Fibroblast of skin of scalp (primary cell): ENCODE results near the gene PTPRN2.
"Not testable (repeated sequence)": the region's sequence is repeated elsewhere in the genome, so short reads cannot be mapped to it uniquely, and the experiment has no call there.

Experiments
- DNase-seq: peaks from one replicate; pipeline ENCODE4 v3.0.0-alpha.2; 2013

PTPRN2 gene

GRCh38 chr7:157567666-157568065, 1020.0 kb downstream of the PTPRN2 start:
- DNase-seq = no peak

DNA sequence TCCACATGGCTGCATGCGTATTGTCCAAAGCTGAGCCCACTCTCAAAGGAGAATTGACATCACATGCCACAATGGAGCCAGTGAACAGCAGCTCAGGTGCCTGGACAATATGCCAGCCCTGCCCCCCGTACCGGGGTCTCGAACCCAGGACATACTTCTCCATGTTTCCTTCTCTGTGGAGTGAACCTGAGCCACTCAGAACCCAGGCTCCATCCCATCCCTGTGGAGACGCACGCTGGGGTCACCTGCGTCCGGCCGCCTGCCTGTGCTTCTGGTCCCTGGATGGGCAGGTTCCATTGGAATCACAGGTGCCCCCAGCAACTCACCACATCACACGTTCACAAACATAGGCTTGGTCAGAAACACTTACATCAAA, 1021.0 kb downstream of the PTPRN2 start:
- no peak for DNase-seq

GRCh38 chr7:157565981-157566630, 1021.5 kb downstream of the PTPRN2 start:
- no peak for DNase-seq

DNA sequence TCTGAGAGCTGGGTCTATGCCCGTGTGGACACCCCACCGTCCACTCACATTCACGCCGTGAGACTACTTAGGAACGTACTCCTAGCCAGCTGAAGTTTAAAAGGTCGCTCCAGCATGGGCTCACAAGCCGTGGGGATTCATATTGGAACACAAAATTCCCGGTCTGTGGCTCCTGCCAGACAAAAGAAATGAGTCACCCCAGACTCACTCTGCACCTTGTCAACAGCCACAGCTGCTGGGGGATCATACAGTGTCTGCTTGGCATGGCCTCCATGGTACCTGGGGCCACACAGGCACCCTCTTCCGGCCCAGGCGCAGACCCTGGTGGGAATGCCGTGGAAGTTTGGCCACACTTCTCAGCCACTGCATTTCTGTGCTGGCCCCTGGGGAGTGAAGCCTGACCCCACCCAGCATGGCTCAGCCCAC, 1022.4 kb downstream of the PTPRN2 start:
- DNase-seq = no peak

GRCh38 chr7:157564517-157565177, 1023.0 kb downstream of the PTPRN2 start:
- DNase-seq = peak; percentile 4

GRCh38 chr7:157563467-157564135, 1024.0 kb downstream of the PTPRN2 start:
- DNase-seq = not testable (repeated sequence)

- DNase-seq = not testable (repeated sequence)
Observed at GRCh38 chr7:157562522-157563398, 1024.9 kb downstream of the PTPRN2 start.

DNA sequence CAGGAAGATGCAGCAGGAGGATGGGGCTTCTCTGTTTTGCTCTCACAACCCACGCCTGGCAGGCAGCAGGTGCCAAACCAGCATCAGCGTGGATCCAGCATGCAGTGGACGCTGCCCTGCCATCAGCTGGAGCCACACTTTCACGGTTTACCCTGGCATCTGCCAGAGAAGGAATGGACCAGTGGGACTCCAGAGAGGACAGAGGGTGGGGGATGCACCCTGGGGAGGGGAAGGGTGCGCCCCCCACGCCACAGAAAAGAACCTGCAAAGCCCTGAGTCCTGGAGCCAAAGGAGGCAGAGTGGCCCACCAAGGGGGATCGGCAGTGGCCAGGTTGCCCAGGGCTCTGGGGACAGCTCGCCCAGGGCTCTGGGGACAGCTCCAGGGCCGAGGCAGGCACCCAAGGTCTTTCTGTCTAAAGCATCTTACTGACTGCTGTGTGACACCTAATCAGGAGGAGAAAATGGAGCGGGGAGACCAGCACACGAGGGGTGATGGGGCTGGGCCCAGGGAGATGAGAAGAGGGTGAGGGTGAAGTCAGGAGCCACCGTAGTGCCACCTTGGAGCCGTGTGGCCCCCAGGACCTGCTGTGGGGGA, 1025.7 kb downstream of the PTPRN2 start:
- no peak for DNase-seq

- no peak for DNase-seq
Observed at GRCh38 chr7:157561523-157561785, 1026.2 kb downstream of the PTPRN2 start.

- no peak for DNase-seq
Observed at GRCh38 chr7:157560710-157561522, 1026.7 kb downstream of the PTPRN2 start.

DNA sequence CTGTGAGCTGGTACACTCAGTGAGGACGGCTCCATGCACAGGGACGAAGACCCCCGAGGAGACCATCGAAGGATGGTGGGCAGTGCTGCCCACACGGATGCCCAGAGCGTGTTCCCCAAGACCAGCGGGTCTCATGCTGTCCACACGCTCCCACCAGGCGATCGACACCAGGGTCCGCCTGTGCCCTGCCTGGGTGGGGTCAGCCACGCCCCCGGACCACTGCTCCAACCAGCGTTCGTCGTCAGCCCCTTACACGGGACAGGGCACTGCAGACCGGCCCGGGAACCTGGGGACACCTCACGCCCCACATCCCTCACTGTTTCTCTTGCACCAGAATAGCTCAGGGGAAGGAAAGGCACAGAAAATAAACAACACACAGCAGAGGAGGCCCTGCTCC, 1027.4 kb downstream of the PTPRN2 start:
- DNase-seq = no peak

DNA sequence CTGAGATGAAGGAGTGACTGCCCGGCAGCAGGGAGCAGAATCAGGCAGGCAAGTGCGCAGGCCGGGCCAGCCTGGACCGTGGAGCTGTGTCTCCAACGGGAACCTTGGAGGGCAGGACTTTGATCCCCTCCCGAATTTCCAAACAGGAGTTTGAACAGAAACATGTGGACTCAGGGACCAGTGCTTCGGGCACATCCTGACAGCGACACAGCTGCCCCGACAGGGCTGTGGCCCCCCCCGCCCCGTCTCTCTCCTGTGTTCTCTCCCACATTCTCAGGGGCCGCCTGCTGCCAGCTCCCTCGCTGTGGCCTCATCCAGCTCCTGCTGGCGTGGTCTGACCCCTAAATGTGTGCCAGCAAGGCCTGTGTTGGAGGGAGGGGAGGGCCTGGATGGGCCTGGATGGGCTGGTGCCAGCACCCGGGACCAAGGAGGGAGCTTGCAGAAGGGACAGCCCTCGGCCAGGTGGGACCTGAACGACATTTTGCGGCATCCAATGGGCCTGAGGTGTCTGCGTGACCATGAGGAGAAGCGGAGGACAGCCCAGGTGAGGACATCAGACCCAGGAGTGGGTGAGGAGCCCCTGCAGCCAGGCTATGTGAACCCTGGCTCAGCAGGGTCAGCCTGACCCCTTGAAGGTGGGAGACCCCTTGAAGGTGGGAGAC, 1027.9 kb downstream of the PTPRN2 start:
- no peak for DNase-seq

DNA sequence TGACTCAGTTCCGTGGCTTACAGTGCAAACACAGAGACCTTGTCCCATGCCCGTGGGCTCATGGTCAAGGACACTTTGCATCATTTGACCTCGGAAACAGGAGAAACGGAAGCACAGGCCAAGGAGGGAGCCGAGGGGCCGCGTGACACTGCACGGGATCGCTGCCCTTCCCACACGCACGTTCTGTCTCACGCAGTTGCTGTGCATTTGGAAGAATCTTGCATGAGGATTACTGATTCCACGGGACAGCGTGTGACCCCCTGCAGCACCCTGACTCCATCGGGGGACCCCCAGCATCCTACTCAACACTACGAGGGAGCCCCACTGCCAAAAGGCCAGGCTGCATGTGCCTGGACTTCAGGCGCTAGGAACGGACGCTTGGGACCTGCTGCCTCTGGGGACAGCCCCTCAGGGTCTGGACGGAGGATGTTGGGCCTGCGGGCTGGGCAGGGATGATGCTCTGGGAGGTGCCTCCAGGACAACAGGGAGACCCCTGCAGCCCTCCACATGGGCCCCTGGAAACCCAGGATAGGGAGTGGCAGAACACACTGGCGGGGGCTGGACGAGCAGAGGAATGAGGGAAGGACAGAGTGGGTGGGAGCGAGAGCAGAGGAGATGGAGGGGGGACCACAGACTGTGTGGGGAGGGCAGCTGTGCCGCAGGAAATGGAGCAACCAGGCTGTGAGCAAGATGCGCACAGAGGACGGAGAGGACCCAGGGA, 1028.6 kb downstream of the PTPRN2 start:
- DNase-seq = no peak

- no peak for DNase-seq
Observed at GRCh38 chr7:157558516-157558874, 1029.1 kb downstream of the PTPRN2 start.

DNA sequence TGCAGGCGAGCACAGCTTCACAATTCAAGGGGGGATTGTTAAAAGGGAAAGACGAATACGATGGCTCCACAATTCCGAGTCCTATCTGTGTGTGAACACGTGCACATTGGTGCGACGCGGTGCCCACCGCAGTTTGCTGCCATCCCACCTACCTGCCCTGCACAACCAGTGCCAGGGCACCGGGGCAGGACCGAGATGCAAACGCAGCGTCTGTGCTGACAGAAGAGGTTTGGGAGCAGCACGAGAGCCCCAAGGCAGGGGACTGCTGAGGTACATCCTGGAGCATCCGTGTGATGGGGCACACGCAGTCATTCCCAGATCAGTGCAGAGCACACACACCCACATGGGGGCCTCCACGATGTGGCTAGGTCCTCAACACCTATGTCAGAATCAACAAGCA, 1029.6 kb downstream of the PTPRN2 start:
- DNase-seq = no peak

- no peak for DNase-seq
Observed at GRCh38 chr7:157557263-157557662, 1030.4 kb downstream of the PTPRN2 start.

DNA sequence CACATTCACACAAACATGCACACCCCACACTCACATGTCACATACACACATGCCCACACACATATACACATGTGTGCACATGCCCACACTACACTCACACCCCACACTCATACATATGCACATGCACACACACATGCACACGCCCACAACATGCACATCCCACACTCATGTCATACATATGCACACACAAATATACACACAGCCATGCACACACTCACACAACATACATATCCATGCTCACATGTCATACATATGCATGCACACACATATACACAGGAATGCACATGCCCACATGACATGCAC, 1031.0 kb downstream of the PTPRN2 start:
- DNase-seq = no peak

- DNase-seq = no peak
Observed at GRCh38 chr7:157555944-157556641, 1031.5 kb downstream of the PTPRN2 start.

DNA sequence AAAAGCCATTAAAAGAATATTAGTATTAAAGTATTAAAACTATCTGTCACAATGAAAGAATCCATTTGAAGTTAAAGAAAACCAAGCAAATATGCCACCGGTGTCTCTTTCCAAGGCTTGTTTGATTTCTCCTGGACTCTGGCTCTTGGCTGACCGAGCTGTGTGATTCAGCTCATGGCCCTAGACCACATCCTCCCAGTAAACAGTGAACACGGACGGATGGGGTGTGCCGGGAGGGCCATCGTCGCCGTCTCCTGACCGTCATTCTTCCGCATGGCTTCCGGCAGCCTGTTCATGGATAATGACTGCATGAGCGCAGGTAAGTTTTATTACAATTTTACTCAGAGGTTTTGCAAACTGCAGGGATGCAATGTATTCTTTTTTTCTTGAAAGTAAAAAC, 1032.3 kb downstream of the PTPRN2 start:
- no peak for DNase-seq
